ENCODE results near the gene SH3RF2. TPM values are rescaled to one million over a fixed set of nuclear protein-coding genes. Genes with fewer than 3 reads are reported as not detected.

Gene SH3RF2
- total and polyA plus RNA-seq, 9 of the 15 experiments (the other 6 are each of a cell fraction or from before 2014, with no cell fraction given): 0.05 TPM; not detected in 8

DNA sequence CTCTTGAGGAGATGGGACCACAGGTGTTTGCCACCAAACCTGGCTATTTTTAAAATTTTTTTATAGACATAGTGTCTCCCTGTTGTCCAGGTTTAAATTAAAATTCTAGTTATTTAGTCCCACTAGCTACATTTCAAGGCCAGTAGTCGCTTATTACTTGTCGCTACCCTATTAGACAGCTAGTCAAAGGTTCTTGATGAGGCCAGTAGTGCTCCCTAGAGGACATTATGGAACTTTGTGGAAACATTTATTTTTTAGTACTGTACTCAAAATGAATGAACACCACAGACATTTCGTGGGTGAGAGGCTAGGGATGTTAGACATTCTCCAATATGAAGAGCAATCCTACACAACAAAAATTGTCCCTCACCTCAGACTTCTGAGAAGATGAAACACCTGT, 49.2 kb upstream of the SH3RF2 start (continued):
- TF ChIP-seq, protein P1, sequence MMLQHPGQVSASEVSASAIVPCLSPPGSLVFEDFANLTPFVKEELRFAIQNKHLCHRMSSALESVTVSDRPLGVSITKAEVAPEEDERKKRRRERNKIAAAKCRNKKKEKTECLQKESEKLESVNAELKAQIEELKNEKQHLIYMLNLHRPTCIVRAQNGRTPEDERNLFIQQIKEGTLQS (IDR thresholded peaks at IDR 0.05): no peak
- TF ChIP-seq, protein P1 (CRISPR knock-in tag; conservative IDR thresholded peaks at IDR 0.05): no peak
- peak; percentile 33 to 73; a peak in 3 of 4 replicates for TF ChIP-seq RAD21 (CRISPR knock-in tag; conservative IDR thresholded peaks at IDR 0.05 in 1 of 2, IDR thresholded peaks at IDR 0.05 in 1 of 2)
- no peak for TF ChIP-seq ILK (tag; IDR thresholded peaks at IDR 0.05; ENCODE audit: borderline replicate concordance, low read depth)
- no peak for TF ChIP-seq EZH2 (IDR thresholded peaks at IDR 0.05; ENCODE audit: borderline replicate concordance, low read depth, low read length)
- no peak for TF ChIP-seq ILF3 (IDR thresholded peaks at IDR 0.05; ENCODE audit: borderline replicate concordance)

DNA sequence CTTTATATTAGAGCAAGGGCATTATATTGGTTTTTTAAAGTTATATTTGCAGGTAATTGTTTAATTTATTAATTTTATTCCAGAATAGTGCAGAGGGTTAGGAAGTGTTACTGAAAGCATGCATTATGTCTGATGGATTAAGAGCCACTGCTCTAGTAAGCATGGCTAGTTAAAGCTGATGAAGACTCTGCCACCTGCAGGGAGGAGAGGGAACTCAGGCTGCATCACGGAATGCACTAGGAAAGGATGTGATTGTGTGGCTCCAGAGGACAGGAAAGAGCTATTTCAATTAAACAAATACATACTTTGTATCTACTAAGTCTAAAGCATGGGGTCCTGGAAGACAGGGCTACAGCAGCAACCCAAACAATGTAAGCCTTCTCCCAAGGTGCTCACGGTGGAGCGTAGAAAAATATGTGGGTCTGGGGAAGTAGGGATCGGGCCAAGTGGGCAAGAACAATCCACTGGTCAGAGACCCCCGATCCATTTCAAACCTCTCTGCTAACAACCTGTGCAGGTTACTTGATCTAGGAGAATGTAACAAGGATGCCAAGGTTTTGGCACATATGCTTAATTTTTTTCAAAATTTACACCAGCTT, 48.3 kb upstream of the SH3RF2 start:
- POLR2A ChIA-PET: no interaction called here
- no peak overlapping the region for H3K4me3 ChIP-seq
- no peaks in the 10 kb centered on the region for H3K27me3 ChIP-seq (ENCODE audit: control insufficient read depth in 2 of 2, insufficient read depth in 2 of 2, low read length in 2 of 2)
- 58% methylated on average over 5 of the region's 5 CpGs for WGBS (ENCODE audit: insufficient coverage, low coverage, missing lambda C conversion rate)
- H3K27ac ChIP-seq (ENCODE audit: extremely low read depth, low read depth, low read length): no peak overlapping the region
- no peaks in the 10 kb centered on the region for H3K4me1 ChIP-seq (replicated peaks in 1 of 2; ENCODE audit: control insufficient read depth in 2 of 2, insufficient read depth in 2 of 2, low read length in 2 of 2)
- H3K9ac ChIP-seq (ENCODE audit: insufficient read depth in 1 of 2, low read depth in 2 of 2, low read length in 2 of 2): no peak overlapping the region
- peak; percentile 46 to 74 (median 58) for DNase-seq (ENCODE audit: extremely low read depth in 1 of 4, low spot score in 3 of 4)
- no peaks in the 10 kb centered on the region for H3K79me2 ChIP-seq (ENCODE audit: control insufficient read depth, insufficient read depth, low read length)
- FAIRE-seq: peak; percentile 92
- BruUV-seq (replicated peaks): no TSS peak
- H4K20me1 ChIP-seq (replicated peaks; ENCODE audit: control insufficient read depth, insufficient read depth, low read length): no peaks in the 10 kb centered on the region
- no peaks in the 10 kb centered on the region for H3K9me1 ChIP-seq (ENCODE audit: control insufficient read depth, insufficient read depth, low read length)
- H3K36me3 ChIP-seq (ENCODE audit: control insufficient read depth, insufficient read depth, low read length): no peaks in the 10 kb centered on the region
- intact Hi-C loops (cut with micrococcal nuclease): loop anchor here (1.0 to 2.0 kb wide), 6 partner anchors 53 to 1683 kb away; partner anchors contain the start of gene PRELID2
- no peaks in the 10 kb centered on the region; the same call in 1 of the 2 replicates for H3K9me3 ChIP-seq (replicated peaks; ENCODE audit: control insufficient read depth, insufficient read depth, low read depth, low read length)
- CTCF ChIA-PET (ENCODE audit: low intra/inter-chr PET ratio): interaction anchor here (1.6 to 2.0 kb wide), 2 partner anchors 62 to 191 kb away, joined by 6 to 10 read pairs; no protein-coding TSS in a partner anchor
- in situ Hi-C loops (cut with MboI): loop anchor here (5.0 to 10.0 kb wide), 2 partner anchors 56 to 203 kb away; no protein-coding TSS in a partner anchor
- ATAC-seq: peak; percentile 97
- H3K4me2 ChIP-seq (ENCODE audit: insufficient read depth, low read length): no peak overlapping the region
- H2AFZ ChIP-seq (ENCODE audit: low read depth, low read length): no peak overlapping the region
- TF ChIP-seq, protein P2, sequence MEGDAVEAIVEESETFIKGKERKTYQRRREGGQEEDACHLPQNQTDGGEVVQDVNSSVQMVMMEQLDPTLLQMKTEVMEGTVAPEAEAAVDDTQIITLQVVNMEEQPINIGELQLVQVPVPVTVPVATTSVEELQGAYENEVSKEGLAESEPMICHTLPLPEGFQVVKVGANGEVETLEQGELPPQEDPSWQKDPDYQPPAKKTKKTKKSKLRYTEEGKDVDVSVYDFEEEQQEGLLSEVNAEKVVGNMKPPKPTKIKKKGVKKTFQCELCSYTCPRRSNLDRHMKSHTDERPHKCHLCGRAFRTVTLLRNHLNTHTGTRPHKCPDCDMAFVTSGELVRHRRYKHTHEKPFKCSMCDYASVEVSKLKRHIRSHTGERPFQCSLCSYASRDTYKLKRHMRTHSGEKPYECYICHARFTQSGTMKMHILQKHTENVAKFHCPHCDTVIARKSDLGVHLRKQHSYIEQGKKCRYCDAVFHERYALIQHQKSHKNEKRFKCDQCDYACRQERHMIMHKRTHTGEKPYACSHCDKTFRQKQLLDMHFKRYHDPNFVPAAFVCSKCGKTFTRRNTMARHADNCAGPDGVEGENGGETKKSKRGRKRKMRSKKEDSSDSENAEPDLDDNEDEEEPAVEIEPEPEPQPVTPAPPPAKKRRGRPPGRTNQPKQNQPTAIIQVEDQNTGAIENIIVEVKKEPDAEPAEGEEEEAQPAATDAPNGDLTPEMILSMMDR (IDR thresholded peaks at IDR 0.05 in 2 of 3, conservative IDR thresholded peaks at IDR 0.05 in 1 of 3; ENCODE audit: insufficient read depth in 2 of 3, low read depth in 1 of 3, low read length in 3 of 3): peak; percentile 78 to 86 (median 78)
- peak; percentile 71 for TF ChIP-seq CTBP1 (IDR thresholded peaks at IDR 0.05; ENCODE audit: borderline replicate concordance)
- TF ChIP-seq, protein P3, sequence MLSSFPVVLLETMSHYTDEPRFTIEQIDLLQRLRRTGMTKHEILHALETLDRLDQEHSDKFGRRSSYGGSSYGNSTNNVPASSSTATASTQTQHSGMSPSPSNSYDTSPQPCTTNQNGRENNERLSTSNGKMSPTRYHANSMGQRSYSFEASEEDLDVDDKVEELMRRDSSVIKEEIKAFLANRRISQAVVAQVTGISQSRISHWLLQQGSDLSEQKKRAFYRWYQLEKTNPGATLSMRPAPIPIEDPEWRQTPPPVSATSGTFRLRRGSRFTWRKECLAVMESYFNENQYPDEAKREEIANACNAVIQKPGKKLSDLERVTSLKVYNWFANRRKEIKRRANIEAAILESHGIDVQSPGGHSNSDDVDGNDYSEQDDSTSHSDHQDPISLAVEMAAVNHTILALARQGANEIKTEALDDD (IDR thresholded peaks at IDR 0.05): peak; percentile 92
- TF ChIP-seq POLR3A (IDR thresholded peaks at IDR 0.05; ENCODE audit: borderline replicate concordance, extremely low read depth, insufficient read depth, insufficient read length): no peak
- TF ChIP-seq, protein P4, sequence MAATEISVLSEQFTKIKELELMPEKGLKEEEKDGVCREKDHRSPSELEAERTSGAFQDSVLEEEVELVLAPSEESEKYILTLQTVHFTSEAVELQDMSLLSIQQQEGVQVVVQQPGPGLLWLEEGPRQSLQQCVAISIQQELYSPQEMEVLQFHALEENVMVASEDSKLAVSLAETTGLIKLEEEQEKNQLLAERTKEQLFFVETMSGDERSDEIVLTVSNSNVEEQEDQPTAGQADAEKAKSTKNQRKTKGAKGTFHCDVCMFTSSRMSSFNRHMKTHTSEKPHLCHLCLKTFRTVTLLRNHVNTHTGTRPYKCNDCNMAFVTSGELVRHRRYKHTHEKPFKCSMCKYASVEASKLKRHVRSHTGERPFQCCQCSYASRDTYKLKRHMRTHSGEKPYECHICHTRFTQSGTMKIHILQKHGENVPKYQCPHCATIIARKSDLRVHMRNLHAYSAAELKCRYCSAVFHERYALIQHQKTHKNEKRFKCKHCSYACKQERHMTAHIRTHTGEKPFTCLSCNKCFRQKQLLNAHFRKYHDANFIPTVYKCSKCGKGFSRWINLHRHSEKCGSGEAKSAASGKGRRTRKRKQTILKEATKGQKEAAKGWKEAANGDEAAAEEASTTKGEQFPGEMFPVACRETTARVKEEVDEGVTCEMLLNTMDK (IDR thresholded peaks at IDR 0.05; ENCODE audit: borderline replicate concordance, insufficient read depth, low read depth, low read length, poor library complexity, severe bottlenecking): peak; percentile 76
- TF ChIP-seq HOXB6 (CRISPR knock-in tag; IDR thresholded peaks at IDR 0.05; ENCODE audit: borderline replicate concordance): no peak
- TF ChIP-seq HNRNPL (IDR thresholded peaks at IDR 0.05; ENCODE audit: low read depth, low read length): no peak

Measured in K562 (cell line).